NK-92 treated with Interleukin-12 subunit alpha and Interleukin-12 subunit beta, amount 100 ng/mL, for 24 hours (cell line): Measurements from ENCODE around the gene FOCAD.

ENCODE experiments used
- DNase-seq: peaks from one replicate; lab custom pipeline; 2025; lab: John Stamatoyannopoulos, UW

Gene FOCAD

GRCh38 chr9:20804489-20805250, 120.6 kb downstream of the FOCAD start:
- DNase-seq, result no peak

DNA sequence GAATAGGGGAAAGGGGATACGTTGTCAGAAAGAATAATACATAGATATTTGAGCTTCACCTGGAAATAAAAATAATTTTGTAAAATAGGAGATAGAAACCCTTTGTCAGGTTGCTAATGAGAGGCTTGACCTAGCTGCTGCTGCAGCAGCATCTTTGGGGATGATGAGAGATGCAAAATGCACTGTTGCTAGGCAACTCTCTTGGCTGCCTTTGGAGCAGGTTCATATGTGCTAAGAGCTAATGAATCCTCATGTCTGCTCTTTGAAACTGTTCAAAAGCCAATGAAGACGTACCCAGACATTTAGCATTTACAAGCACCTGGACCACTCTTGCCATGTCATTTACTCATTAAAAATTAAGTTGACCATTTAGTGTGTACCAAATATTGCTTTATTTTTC, 121.7 kb downstream of the FOCAD start:
- DNase-seq, result no peak

- DNase-seq, result no peak
Measured at GRCh38 chr9:20808002-20808401, 123.9 kb downstream of the FOCAD start.

DNA sequence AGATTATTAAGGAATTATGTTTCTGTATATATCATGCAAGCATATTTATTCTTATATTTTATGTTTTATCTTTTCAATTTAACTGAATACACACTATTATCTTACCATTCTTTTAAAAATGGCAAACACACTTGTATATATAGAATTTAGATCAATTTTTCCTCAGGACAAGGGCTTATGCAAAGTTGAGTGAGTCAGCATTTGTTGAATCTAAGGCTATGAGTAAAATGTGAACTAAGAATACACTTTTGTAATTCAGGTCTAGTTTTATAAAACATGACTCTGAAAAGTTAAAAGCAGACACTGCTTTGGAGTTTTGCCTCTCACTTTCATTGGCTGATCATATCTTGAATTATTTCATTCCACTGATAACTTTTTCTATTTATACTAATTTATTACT, 127.8 kb downstream of the FOCAD start:
- no peak for DNase-seq

- no peak for DNase-seq
Measured at GRCh38 chr9:20815923-20816703, 132.1 kb downstream of the FOCAD start.

- DNase-seq, result no peak
Measured at GRCh38 chr9:20823051-20823450, 139.0 kb downstream of the FOCAD start.

DNA sequence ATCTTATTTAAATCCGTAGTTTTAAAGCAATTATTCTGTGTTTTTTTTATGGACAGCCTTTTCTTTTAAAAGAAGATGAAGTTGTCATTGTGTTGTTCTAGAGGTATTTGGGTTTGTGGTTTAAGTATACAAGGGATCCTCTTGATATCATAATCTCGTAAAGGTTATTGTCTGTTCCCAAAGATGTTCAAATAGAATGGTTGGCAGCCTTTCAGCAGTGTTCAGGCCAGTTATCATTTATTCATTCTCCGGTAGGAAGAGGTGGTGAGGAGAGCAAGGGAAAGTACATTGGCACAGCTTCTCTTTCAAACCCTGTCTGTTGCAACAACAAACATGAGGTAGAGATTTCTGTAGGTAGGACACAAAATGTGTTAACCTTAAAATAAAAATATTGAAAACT, 147.0 kb downstream of the FOCAD start:
- no peak for DNase-seq

DNA sequence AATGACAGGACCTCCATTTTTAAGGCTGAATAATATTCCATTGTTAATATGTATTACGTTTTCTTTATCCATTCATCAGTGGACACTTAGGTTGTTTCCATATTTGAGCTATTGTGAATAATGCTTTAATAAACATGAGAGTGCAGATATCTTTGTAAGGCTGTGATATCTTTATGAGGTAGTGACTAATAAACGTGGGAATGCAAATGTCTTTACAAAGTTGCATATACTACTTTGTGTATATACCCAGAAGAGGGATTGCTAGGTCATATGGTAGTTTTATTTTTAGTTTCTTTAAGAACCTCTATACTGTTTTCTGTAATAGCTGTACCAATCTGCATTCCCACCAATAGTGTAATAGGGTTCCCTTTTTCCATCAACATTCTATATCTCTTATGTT, 148.7 kb downstream of the FOCAD start:
- DNase-seq, result no peak

DNA sequence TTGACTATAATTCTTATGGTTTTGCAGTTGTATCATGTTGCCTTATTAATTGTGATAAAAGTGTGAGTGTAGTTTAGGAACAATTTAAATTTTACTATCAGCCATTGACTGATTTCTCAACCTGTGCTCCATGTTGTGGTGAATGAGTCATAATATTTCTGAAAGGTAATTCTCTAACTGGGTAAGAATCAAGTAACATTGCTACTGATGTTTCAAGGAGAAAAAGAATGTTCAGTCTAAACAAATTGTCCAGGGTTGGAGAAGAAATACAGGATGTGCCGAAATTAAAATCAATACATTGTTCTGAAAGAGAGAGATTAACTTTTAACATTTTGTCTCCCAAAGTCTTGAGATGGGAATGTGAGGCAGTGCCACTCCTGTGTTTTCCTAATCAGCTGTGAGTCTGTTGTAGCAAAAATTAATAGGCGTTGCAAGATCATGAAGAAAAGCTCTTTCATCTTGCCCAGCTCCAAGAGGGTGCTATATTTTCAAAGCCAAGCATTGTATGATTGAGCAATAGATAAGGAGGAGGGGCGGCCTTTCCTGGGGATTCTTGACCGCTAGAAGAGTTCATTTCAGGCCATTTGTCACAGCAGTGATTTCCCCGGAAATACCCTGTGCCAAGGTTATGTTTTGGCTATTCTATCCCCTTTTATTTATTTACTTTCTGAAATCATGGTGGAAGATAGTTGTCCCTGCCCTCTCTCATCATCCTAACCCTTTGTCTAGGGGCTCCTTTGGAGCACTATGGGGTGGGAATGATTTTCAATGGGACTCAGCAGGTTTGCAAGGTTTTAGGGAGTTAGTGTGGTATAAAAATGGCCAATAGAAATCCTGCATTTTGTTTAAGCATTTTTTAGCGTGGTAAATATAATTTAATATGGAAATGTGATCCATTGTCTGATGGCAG, 151.6 kb downstream of the FOCAD start:
- no peak for DNase-seq

DNA sequence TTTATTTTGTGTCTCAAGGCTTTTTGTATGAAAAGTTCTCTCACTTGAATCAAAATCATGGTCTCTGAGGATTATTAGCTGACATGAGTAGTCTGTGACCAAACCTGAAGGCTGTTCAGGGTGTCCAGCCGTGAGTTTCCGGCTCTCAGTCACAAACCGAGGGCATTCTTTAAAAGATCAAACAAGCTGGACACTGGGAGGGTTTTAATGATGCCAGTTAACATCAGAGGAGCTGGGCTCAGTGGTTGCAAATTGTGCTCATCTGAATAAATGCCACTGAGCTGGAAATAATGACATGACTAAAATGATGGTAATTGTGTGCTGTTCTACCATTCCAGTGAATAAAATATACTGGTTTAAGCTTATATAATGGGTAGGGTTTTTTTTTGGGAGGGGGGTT, 153.1 kb downstream of the FOCAD start:
- no peak for DNase-seq

DNA sequence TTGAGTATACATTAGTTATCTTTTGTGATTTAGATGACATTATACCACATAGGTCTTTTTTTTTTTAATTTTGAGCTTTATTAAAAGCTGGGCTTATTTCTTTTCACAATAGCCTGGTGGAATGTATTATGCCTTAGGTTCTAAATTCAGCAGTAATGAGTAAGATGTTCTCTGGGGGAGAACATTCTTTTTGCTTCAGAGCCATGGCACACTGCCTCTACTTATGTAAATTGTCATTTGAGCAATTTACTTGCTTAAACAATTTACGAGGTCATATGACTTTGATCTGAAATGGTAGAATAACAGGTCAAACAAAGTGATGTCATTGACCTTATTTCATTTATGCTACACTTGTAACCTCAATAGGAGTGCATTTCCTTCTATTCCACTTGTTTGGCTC, 154.2 kb downstream of the FOCAD start:
- no peak for DNase-seq

DNA sequence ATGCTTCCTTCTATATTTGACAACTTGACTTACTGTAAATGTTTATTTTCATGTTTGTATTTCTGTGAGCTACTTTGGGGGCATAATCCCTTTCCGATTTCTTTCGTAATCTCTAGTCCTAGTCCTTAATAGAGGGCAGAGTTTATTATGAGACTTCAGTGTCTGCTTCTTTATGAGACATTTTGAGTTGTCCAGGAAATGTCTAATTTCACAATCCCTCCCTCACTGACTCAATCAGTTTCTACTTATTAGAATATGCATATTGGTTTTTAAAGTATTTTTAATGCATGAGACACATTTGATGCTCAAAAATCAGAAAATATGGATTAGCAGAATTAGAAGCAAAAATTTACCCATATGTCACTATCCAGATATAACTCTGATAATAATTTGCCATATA, 160.9 kb downstream of the FOCAD start:
- DNase-seq, result no peak

DNA sequence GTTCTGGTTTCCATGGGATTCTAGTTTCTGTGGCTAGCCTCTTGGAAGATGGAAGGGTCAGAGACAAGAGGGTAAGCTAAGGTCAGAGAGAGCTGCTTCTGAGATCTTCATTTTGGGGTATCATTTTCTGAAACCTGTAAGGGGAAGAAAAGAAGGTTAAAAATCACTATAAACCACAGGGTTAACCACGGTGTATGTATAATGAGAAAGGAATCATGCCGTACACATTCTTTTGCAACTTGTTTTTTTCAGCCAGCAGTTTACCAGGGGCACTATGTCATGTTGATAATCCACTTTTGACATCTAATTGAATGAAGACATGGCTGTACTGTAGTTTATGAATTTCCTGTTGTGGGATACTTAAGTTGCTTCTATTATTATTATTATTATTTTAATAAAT, 164.4 kb downstream of the FOCAD start:
- no peak for DNase-seq

- DNase-seq, result no peak
Measured at GRCh38 chr9:20853866-20854265, 169.8 kb downstream of the FOCAD start.

DNA sequence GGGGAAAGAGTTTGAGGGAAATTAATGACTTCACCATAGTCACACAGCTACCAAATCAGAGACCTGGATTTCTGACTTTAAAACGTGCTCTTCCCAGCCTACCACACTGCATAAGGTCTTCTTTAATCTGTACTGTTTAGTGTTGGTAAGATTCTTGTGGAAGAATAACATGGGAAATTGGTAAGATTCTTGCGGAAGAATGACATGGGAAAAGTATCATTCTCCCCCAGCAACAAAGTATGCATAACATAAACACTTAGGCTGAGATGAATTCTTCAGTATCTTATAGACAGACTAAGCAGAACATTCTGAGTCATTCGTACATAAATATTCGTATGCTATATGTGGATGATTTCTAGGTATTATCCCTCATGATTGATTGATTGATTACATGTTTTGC, 170.4 kb downstream of the FOCAD start:
- no peak for DNase-seq

GRCh38 chr9:20863945-20864344, 179.9 kb downstream of the FOCAD start:
- DNase-seq, result no peak

DNA sequence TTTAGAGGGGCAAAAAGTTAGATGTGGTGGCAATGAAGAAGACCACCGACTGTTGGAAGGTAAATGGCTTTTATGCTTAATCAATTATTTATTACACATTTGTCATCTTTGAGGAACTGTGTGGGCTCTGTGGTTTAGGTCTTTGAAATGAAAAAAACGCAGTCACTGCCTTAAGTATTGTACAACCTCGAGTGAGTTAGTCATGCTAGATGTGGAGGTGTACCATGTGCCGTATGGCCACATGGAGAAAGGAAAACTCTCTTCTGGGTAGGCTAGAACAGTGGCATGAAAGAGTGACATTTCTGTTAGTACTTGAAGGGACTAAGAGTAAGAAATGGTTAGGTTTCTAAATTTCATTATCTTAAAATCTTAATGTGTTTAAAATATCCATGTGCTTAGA, 181.3 kb downstream of the FOCAD start:
- DNase-seq, result no peak

DNA sequence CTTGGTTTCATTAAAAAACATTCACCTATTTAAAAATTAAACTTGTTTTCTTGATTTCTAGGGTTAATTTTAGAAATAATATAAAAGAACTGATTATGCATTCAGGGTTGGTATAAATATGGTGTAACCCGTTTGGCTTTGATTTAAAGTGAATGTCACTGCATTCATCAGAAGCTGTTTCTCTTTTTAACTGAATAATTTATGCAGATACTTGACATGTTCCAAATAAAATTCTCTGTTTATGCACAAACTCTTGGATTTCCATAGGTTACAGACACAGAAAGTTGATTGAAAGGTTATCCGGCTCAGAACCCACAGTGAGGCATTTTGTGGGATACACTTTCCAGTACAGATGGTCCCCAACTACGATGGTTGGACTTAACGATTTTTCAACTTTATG, 186.1 kb downstream of the FOCAD start:
- no peak for DNase-seq

DNA sequence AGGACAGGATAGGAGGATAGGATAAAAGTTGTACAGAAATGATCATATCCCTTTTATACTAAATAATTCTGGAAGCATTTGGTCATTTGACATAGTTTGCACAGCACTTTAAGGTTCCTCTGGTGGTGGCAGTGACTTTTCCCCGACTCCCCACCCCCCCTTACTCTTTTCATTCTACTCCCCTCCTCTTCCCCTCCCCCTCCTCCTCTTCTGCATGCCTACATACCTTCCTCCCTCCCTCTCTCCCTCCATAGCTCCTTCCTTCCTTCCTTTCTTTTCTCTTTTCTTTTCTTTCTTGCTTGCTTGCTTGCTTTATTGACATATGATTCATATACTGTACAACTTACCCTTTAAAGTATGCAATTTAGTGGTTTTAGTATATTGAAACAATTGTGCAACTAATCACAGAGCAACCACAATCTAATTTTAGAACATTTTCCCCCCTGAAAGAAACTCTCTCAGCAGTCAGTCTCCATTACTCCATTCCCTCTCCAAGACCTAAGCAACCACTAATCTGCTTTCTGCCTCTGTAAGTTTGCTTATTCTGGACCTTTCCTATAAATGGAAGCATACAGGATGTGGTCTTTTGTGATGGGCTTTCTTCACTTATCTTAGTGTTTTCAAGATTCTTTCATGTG, 188.4 kb downstream of the FOCAD start:
- DNase-seq, result no peak

DNA sequence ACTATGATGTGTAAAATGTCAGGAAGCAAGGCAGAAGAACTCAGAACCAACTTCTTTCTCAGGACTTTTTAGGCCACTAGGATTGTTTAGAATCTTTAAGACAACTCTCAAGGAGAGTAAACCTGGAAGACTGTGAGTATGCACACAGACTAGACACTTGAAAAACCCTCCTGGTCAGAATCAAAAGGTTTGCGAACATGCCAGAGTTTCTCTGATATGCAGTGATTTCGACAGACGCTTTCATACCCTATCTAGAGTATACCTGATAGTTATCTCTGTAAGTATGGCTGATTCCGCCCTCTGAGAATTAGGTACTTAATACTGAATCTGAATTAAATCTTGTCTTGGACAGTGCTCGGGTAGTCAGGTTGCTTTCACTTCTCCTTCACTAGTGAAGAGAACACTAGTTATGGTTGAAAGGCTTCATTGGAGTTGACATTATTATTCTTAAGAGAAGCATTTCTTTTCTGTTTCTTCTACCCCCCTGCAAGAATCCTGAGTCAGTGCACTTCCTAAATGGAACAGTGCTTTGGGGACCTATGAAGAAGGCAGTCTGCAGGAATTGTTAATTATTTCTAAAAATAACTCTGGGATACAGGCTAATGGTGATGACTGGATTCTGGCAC, 189.3 kb downstream of the FOCAD start:
- no peak for DNase-seq

DNA sequence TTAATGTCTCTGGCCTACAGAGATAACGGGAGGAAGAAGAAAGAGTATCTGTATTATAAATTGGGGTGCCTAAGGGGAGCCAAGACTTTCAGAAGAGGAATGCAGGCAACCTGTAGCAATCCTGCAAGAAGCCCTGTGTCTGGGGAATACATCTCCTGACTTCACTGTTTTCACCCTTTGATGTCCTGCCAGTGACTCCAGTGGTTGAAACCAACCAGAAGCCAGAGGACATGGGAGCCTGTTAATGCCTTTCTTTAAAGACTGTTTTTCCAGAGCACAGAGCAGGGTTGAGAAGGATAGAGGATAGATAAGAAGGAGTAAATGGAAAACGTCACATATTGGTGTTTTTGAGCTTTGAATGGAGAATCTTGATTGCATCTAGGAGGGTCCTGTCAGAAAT, 196.2 kb downstream of the FOCAD start:
- DNase-seq, result no peak

- DNase-seq, result no peak
Measured at GRCh38 chr9:20880675-20881074, 196.6 kb downstream of the FOCAD start.
